Hepatocyte (in vitro differentiated cells): Measurements from ENCODE around the gene SV2C. TPM values are rescaled to one million over a fixed set of nuclear protein-coding genes. Genes with fewer than 3 reads are reported as not detected.
A peak's percentile ranks its signal among the peaks of the same experiment; 100 is the strongest.

Experiments used
- DNase-seq: peaks from one replicate; pipeline ENCODE4 v3.0.0-alpha.2; 2016; ENCODE audit warnings: low spot score
- H2AFZ ChIP-seq: fragments of 200-600 bp; sonication (generic); 2 replicates; pipeline ENCODE4 v1.6.0; 2016; ENCODE audit warnings: antibody characterized with exemption, mild to moderate bottlenecking
- H3K27ac ChIP-seq: fragments of 200-600 bp; sonication (generic); 2 replicates; pipeline ENCODE4 v1.5.1; 2016; ENCODE audit warnings: mild to moderate bottlenecking
- H3K27me3 ChIP-seq: fragments of 200-600 bp; sonication (generic); 2 replicates; pipeline ENCODE4 v1.6.1; 2016
- H3K36me3 ChIP-seq: fragments of 200-600 bp; sonication (generic); replicated peaks from 2 replicates; pipeline ENCODE4 v1.5.1; 2016; ENCODE audit warnings: low read depth; ENCODE audit not compliant: insufficient read depth
- H3K4me1 ChIP-seq: fragments of 200-600 bp; sonication (generic); 2 replicates; pipeline ENCODE4 v1.5.1; 2016; ENCODE audit warnings: mild to moderate bottlenecking, moderate library complexity; ENCODE audit not compliant: insufficient read depth
- H3K4me2 ChIP-seq: fragments of 200-600 bp; sonication (generic); 2 replicates; pipeline ENCODE4 v1.6.0; 2016
- H3K4me3 ChIP-seq: fragments of 200-600 bp; sonication (generic); 2 replicates; pipeline ENCODE4 v1.5.1; 2016; ENCODE audit warnings: mild to moderate bottlenecking
- H3K79me2 ChIP-seq: fragments of 200-600 bp; sonication (generic); 2 replicates; pipeline ENCODE4 v1.6.0; 2017; ENCODE audit warnings: mild to moderate bottlenecking
- H3K9me2 ChIP-seq: fragments of 200-600 bp; sonication (generic); replicated peaks from 2 replicates; pipeline ENCODE4 v1.6.0; 2017; ENCODE audit warnings: mild to moderate bottlenecking; ENCODE audit not compliant: insufficient read depth
- H3K9me3 ChIP-seq: fragments of 200-600 bp; sonication (generic); 2 replicates; pipeline ENCODE4 v1.5.1; 2016; ENCODE audit warnings: low read depth, mild to moderate bottlenecking
- H4K20me1 ChIP-seq: fragments of 200-600 bp; sonication (generic); 2 replicates; pipeline ENCODE4 v1.6.0; 2016; ENCODE audit warnings: mild to moderate bottlenecking; ENCODE audit not compliant: insufficient read depth, poor library complexity, severe bottlenecking
- CTCF ChIP-seq: fragments of 200-600 bp; sonication (generic); IDR thresholded peaks from 2 replicates; pipeline ENCODE4 v1.5.1; 2016; ENCODE audit warnings: antibody characterized with exemption, mild to moderate bottlenecking; ENCODE audit not compliant: poor library complexity
- EZH2 ChIP-seq: fragments of 200-600 bp; sonication (generic); IDR thresholded peaks from 2 replicates; pipeline ENCODE4 v1.6.1; 2016; ENCODE audit warnings: antibody characterized with exemption, mild to moderate bottlenecking, borderline replicate concordance
- EZH2phosphoT487 ChIP-seq: fragments of 200-600 bp; sonication (generic); IDR thresholded peaks from one replicate; pipeline ENCODE4 v1.6.1; 2018; ENCODE audit warnings: antibody characterized with exemption, mild to moderate bottlenecking, low read depth, moderate library complexity; ENCODE audit not compliant: unreplicated experiment, severe bottlenecking
- WGBS: methylation state at CpG from one replicate; pipeline ENCODE4 v1.1.6; 2016; ENCODE audit warnings: low lambda C conversion rate; ENCODE audit errors: missing lambda C conversion rate; 5-methylcytosine and 5-hydroxymethylcytosine counted together
- polyA plus RNA-seq: library from polyadenylated mRNA; unstranded; fragments of >200 nt; fragmentation: Nextera tagmentation; extraction: Ambion mirVana; gene quantifications from 2 replicates; pipeline ENCODE4 v1.2.1, GENCODE V29; 2016
- total RNA-seq: library from RNA; depleted of rRNA; stranded (reverse); fragments of >200 nt; gene quantifications from 2 replicates; pipeline ENCODE4 v1.2.3, GENCODE V29; 2014

Gene SV2C
- total and polyA plus RNA-seq, 2 experiments from 2014 or later, result under 0.01 to 0.05 TPM

GRCh38 chr5:76040806-76041205, 42.4 kb upstream of the SV2C start:
- 82% methylated on average over 2 of the region's 2 CpGs for WGBS
- no peak overlapping the region for H2AFZ ChIP-seq
- H3K27me3 ChIP-seq, result peaks cover 8% of the 10 kb centered on the region
- H3K27ac ChIP-seq, result no peak overlapping the region
- H3K36me3 ChIP-seq, result no peaks in the 10 kb centered on the region
- no peaks in the 10 kb centered on the region for H3K9me3 ChIP-seq
- H3K4me3 ChIP-seq, result no peak overlapping the region
- no peaks in the 10 kb centered on the region for H3K79me2 ChIP-seq
- TF ChIP-seq EZH2 (no peak), CTCF (no peak), EZH2phosphoT487 (no peak)
- H3K4me2 ChIP-seq, result no peak overlapping the region
- no peaks in the 10 kb centered on the region for H3K9me2 ChIP-seq
- H3K4me1 ChIP-seq, result no peaks in the 10 kb centered on the region
- DNase-seq, result no peak
- H4K20me1 ChIP-seq, result no peaks in the 10 kb centered on the region

- Histone ChIP-seq H4K20me1 (no peaks in the 10 kb centered on the region), H3K9me2 (no peaks in the 10 kb centered on the region), H2AFZ (no peak overlapping the region), H3K79me2 (no peaks in the 10 kb centered on the region), H3K36me3 (no peaks in the 10 kb centered on the region), H3K9me3 (no peaks in the 10 kb centered on the region), H3K27ac (no peak overlapping the region), H3K27me3 (peaks cover 8% of the 10 kb centered on the region), H3K4me2 (no peak overlapping the region), H3K4me1 (no peaks in the 10 kb centered on the region), H3K4me3 (no peak overlapping the region)
- DNase-seq, result peak; percentile 50
- WGBS, result 50% methylated on average over 6 of the region's 6 CpGs
- no peak for TF ChIP-seq EZH2phosphoT487
- no peak for TF ChIP-seq EZH2
- TF ChIP-seq CTCF, result no peak
These were observed 41.3 kb upstream of the SV2C start for GRCh38 chr5:76041863-76042262.

- no peak for DNase-seq
- no peak overlapping the region for H2AFZ ChIP-seq
- H3K79me2 ChIP-seq, result no peaks in the 10 kb centered on the region
- H3K9me3 ChIP-seq, result no peaks in the 10 kb centered on the region
- no peaks in the 10 kb centered on the region for H3K36me3 ChIP-seq
- no peaks in the 10 kb centered on the region for H4K20me1 ChIP-seq
- H3K4me2 ChIP-seq, result no peak overlapping the region
- no peaks in the 10 kb centered on the region for H3K27me3 ChIP-seq
- TF ChIP-seq EZH2phosphoT487 (no peak), EZH2 (no peak), CTCF (no peak)
- H3K27ac ChIP-seq, result no peak overlapping the region
- no peaks in the 10 kb centered on the region for H3K9me2 ChIP-seq
- WGBS, result 73% methylated on average over 3 of the region's 3 CpGs
- no peaks in the 10 kb centered on the region for H3K4me1 ChIP-seq
- no peak overlapping the region for H3K4me3 ChIP-seq
These were observed 36.4 kb upstream of the SV2C start for GRCh38 chr5:76046741-76047140.

- Histone ChIP-seq H3K27ac (no peak overlapping the region), H3K4me1 (no peaks in the 10 kb centered on the region), H3K79me2 (no peaks in the 10 kb centered on the region), H3K36me3 (no peaks in the 10 kb centered on the region), H3K9me2 (no peaks in the 10 kb centered on the region), H3K27me3 (no peaks in the 10 kb centered on the region), H4K20me1 (no peaks in the 10 kb centered on the region), H3K9me3 (no peaks in the 10 kb centered on the region), H2AFZ (no peak overlapping the region), H3K4me2 (no peak overlapping the region), H3K4me3 (no peak overlapping the region)
- no peak for DNase-seq
- WGBS, result 73% methylated on average over 1 of the region's 1 CpG
- TF ChIP-seq EZH2 (no peak), EZH2phosphoT487 (no peak), CTCF (no peak)
These were observed 33.0 kb upstream of the SV2C start for GRCh38 chr5:76050134-76050533.
